HG02938 (cell line): ENCODE results near the gene NGRN.
"Not testable (repeated sequence)": the region's sequence is repeated elsewhere in the genome, so short reads cannot be mapped to it uniquely, and the experiment has no call there.

ENCODE experiments used
- ATAC-seq: cut with Tn5 transposase; IDR thresholded peaks from one replicate; pipeline ENCODE4 v1.9.1; 2021; ENCODE audit warnings: mild to moderate bottlenecking, moderate library complexity; ENCODE audit not compliant: unreplicated experiment

The NGRN gene

GRCh38 chr15:90233387-90234095, 31.9 kb upstream of the NGRN start, which contains the start of gene CIB1:
TSS of gene CIB1 (minus strand) at chr15:90233941. CDS start at chr15:90233885, 56 bp downstream.
- ATAC-seq, result peak; percentile 80

- ATAC-seq, result peak; percentile 44
These were observed 31.1 kb upstream of the NGRN start, which contains the start of gene GDPGP1 for GRCh38 chr15:90234096-90234988. TSS of gene GDPGP1 (plus strand) at chr15:90234209. CDS start at chr15:90240909, 6,700 bp downstream.

- ATAC-seq, result no peak
These were observed 26.1 kb upstream of the NGRN start for GRCh38 chr15:90239371-90239770.

- no peak for ATAC-seq
These were observed 24.6 kb upstream of the NGRN start for GRCh38 chr15:90240856-90241255.

- no peak for ATAC-seq
These were observed 23.9 kb upstream of the NGRN start for GRCh38 chr15:90241343-90242192.

- ATAC-seq, result no peak
These were observed 21.4 kb upstream of the NGRN start for GRCh38 chr15:90243943-90244639.

GRCh38 chr15:90248789-90249202, 16.7 kb upstream of the NGRN start:
- no peak for ATAC-seq

GRCh38 chr15:90249203-90249863, 16.1 kb upstream of the NGRN start, which contains the start of gene TTLL13:
TSS of gene TTLL13 (plus strand) at chr15:90249556. CDS start at chr15:90250631, 1,075 bp downstream.
- no peak for ATAC-seq

- ATAC-seq, result no peak
These were observed 7.7 kb upstream of the NGRN start for GRCh38 chr15:90257776-90258175.

GRCh38 chr15:90259524-90259923, 5.9 kb upstream of the NGRN start:
- ATAC-seq, result peak; percentile 79

- not testable (repeated sequence) for ATAC-seq
These were observed 4.7 kb upstream of the NGRN start for GRCh38 chr15:90260731-90261130.

- ATAC-seq, result no peak
These were observed 3.7 kb upstream of the NGRN start for GRCh38 chr15:90261811-90262210.

GRCh38 chr15:90262426-90262825, 3.0 kb upstream of the NGRN start:
- ATAC-seq, result no peak

GRCh38 chr15:90264671-90265070, 801 bp upstream of the NGRN start:
- no peak for ATAC-seq

GRCh38 chr15:90266061-90266431, 574 bp downstream of the NGRN start:
- ATAC-seq, result peak; percentile 8

- ATAC-seq, result no peak
These were observed 1.0 kb downstream of the NGRN start for GRCh38 chr15:90266485-90266884.

- no peak for ATAC-seq
These were observed 2.9 kb downstream of the NGRN start for GRCh38 chr15:90268415-90268814.

GRCh38 chr15:90270502-90271150, 5.2 kb downstream of the NGRN start:
- no peak for ATAC-seq

- ATAC-seq, result no peak
These were observed 6.1 kb downstream of the NGRN start for GRCh38 chr15:90271459-90272166.
